Measurements from ENCODE around the gene OR4C11.

Gene OR4C11

GRCh38 chr11:55634813-55635212, 27.4 kb upstream of the OR4C11 start, which contains the start of gene OR4P4:
Gene OR4P4, plus strand, starts transcription at chr11:55635113.
- H3K4me2 ChIP-seq, result no peak within 1 kb of the TSS
- TF ChIP-seq, protein P1, sequence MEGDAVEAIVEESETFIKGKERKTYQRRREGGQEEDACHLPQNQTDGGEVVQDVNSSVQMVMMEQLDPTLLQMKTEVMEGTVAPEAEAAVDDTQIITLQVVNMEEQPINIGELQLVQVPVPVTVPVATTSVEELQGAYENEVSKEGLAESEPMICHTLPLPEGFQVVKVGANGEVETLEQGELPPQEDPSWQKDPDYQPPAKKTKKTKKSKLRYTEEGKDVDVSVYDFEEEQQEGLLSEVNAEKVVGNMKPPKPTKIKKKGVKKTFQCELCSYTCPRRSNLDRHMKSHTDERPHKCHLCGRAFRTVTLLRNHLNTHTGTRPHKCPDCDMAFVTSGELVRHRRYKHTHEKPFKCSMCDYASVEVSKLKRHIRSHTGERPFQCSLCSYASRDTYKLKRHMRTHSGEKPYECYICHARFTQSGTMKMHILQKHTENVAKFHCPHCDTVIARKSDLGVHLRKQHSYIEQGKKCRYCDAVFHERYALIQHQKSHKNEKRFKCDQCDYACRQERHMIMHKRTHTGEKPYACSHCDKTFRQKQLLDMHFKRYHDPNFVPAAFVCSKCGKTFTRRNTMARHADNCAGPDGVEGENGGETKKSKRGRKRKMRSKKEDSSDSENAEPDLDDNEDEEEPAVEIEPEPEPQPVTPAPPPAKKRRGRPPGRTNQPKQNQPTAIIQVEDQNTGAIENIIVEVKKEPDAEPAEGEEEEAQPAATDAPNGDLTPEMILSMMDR (conservative IDR thresholded peaks at IDR 0.05; ENCODE audit: low read depth, low read length), result no peak
- H4K20me1 ChIP-seq (ENCODE audit: insufficient read depth), result no peaks in the 10 kb centered on the region
- H3K79me2 ChIP-seq (ENCODE audit: insufficient read depth, low read depth), result no peaks in the 10 kb centered on the region
- H3K27ac ChIP-seq, result no peak within 1 kb of the TSS
- H3K4me1 ChIP-seq (ENCODE audit: low read depth, poor library complexity, severe bottlenecking), result no peaks in the 10 kb centered on the region
- H3K9ac ChIP-seq, result no peak within 1 kb of the TSS
- no peak within 1 kb of the TSS for H2AFZ ChIP-seq (ENCODE audit: low read depth)
- no peaks in the 10 kb centered on the region for H3K36me3 ChIP-seq (ENCODE audit: insufficient read depth)
- no peaks in the 10 kb centered on the region for H3K27me3 ChIP-seq (ENCODE audit: insufficient read depth, low read depth)
- H3K4me3 ChIP-seq (IDR thresholded peaks at IDR 0.05; ENCODE audit: insufficient read depth, low read depth, low read length), result no peak within 1 kb of the TSS

- H3K79me2 ChIP-seq (ENCODE audit: insufficient read depth, low read depth), result no peaks in the 10 kb centered on the region
- H3K4me2 ChIP-seq, result no peak overlapping the region
- H3K4me3 ChIP-seq (IDR thresholded peaks at IDR 0.05; ENCODE audit: insufficient read depth, low read depth, low read length), result no peak overlapping the region
- H3K4me1 ChIP-seq (ENCODE audit: low read depth, poor library complexity, severe bottlenecking), result no peaks in the 10 kb centered on the region
- H2AFZ ChIP-seq (ENCODE audit: low read depth), result no peak overlapping the region
- no peaks in the 10 kb centered on the region for H3K36me3 ChIP-seq (ENCODE audit: insufficient read depth)
- H3K9ac ChIP-seq, result no peak overlapping the region
- TF ChIP-seq, protein P1 (conservative IDR thresholded peaks at IDR 0.05; ENCODE audit: low read depth, low read length), result no peak
- no peak overlapping the region for H3K27ac ChIP-seq
- H4K20me1 ChIP-seq (ENCODE audit: insufficient read depth), result no peaks in the 10 kb centered on the region
- no peaks in the 10 kb centered on the region for H3K27me3 ChIP-seq (ENCODE audit: insufficient read depth, low read depth)
Observed at GRCh38 chr11:55624531-55624930, 17.1 kb upstream of the OR4C11 start.

GRCh38 chr11:55572548-55572947, 34.9 kb downstream of the OR4C11 start:
- H3K4me1 ChIP-seq (ENCODE audit: low read depth, poor library complexity, severe bottlenecking), result peaks cover 15% of the 10 kb centered on the region
- no peaks in the 10 kb centered on the region; the same call in 1 of the 2 replicates for H3K27me3 ChIP-seq (ENCODE audit: insufficient read depth, low read depth)
- no peak overlapping the region for H2AFZ ChIP-seq (ENCODE audit: low read depth)
- H3K4me3 ChIP-seq (IDR thresholded peaks at IDR 0.05; ENCODE audit: insufficient read depth, low read depth, low read length), result no peak overlapping the region
- peak overlapping the region; percentile 31 for H3K4me2 ChIP-seq
- no peaks in the 10 kb centered on the region for H4K20me1 ChIP-seq (ENCODE audit: insufficient read depth)
- no peak overlapping the region for H3K9ac ChIP-seq
- no peak overlapping the region for H3K27ac ChIP-seq
- TF ChIP-seq, protein P1 (conservative IDR thresholded peaks at IDR 0.05; ENCODE audit: low read depth, low read length), result no peak
- H3K79me2 ChIP-seq (ENCODE audit: insufficient read depth, low read depth), result no peaks in the 10 kb centered on the region
- H3K36me3 ChIP-seq (ENCODE audit: insufficient read depth), result no peaks in the 10 kb centered on the region

GRCh38 chr11:55571828-55572227, 35.6 kb downstream of the OR4C11 start, which contains the start of gene OR4C16:
Gene OR4C16, plus strand, starts transcription at chr11:55572128. Its CDS starts 0 bp downstream, at chr11:55572128.
- peaks cover 15% of the 10 kb centered on the region for H3K4me1 ChIP-seq (ENCODE audit: low read depth, poor library complexity, severe bottlenecking)
- H4K20me1 ChIP-seq (ENCODE audit: insufficient read depth), result no peaks in the 10 kb centered on the region
- TF ChIP-seq, protein P1 (conservative IDR thresholded peaks at IDR 0.05; ENCODE audit: low read depth, low read length), result no peak
- no peaks in the 10 kb centered on the region for H3K79me2 ChIP-seq (ENCODE audit: insufficient read depth, low read depth)
- no peak within 1 kb of the TSS for H3K4me3 ChIP-seq (IDR thresholded peaks at IDR 0.05; ENCODE audit: insufficient read depth, low read depth, low read length)
- H3K27me3 ChIP-seq (ENCODE audit: insufficient read depth, low read depth), result no peaks in the 10 kb centered on the region; the same call in 1 of the 2 replicates
- peak within 1 kb of the TSS; percentile 31 for H3K4me2 ChIP-seq
- no peaks in the 10 kb centered on the region for H3K36me3 ChIP-seq (ENCODE audit: insufficient read depth)
- no peak within 1 kb of the TSS for H2AFZ ChIP-seq (ENCODE audit: low read depth)
- H3K27ac ChIP-seq, result no peak within 1 kb of the TSS
- H3K9ac ChIP-seq, result no peak within 1 kb of the TSS

All from KMS-11 (cell line).